HG03432 (cell line): ENCODE data around the gene KRTAP4-4.

Source experiments
- ATAC-seq: cut with Tn5 transposase; IDR thresholded peaks from one replicate; pipeline ENCODE4 v1.9.1; 2021; ENCODE audit warnings: mild to moderate bottlenecking, moderate library complexity; ENCODE audit not compliant: unreplicated experiment

KRTAP4-4 gene

GRCh38 chr17:41116297-41116696, 44.3 kb downstream of the KRTAP4-4 start:
- no peak for ATAC-seq

- ATAC-seq: no peak
Observed at GRCh38 chr17:41111151-41111885, 49.2 kb downstream of the KRTAP4-4 start.
